SJCRH30 (cell line): ENCODE results near the gene CALU. TPM values are rescaled to one million over a fixed set of nuclear protein-coding genes. Genes with fewer than 3 reads are reported as not detected.

Experiments used
- DNase-seq, 2 experiments: peaks; one replicate each; pipeline ENCODE4 v3.0.0-alpha.2; 2015 to 2020
- H3K27ac ChIP-seq: fragments of 250-450 bp; sonication (Bioruptor Pico); 2 replicates; pipeline ENCODE4 v1.5.1; 2020; ENCODE audit warnings: mild to moderate bottlenecking, moderate library complexity
- H3K27me3 ChIP-seq: fragments of 250-450 bp; sonication (Bioruptor Pico); 2 replicates; pipeline ENCODE4 v1.5.1; 2020; ENCODE audit warnings: mild to moderate bottlenecking, moderate library complexity
- H3K36me3 ChIP-seq: fragments of 250-450 bp; sonication (Bioruptor Pico); 2 replicates; pipeline ENCODE4 v1.5.1; 2020; ENCODE audit warnings: mild to moderate bottlenecking, moderate library complexity
- H3K4me1 ChIP-seq: fragments of 250-450 bp; sonication (Bioruptor Pico); 2 replicates; pipeline ENCODE4 v1.5.1; 2020; ENCODE audit warnings: mild to moderate bottlenecking, moderate library complexity
- H3K4me3 ChIP-seq: fragments of 250-450 bp; sonication (Bioruptor Pico); 2 replicates; pipeline ENCODE4 v1.5.1; 2020; ENCODE audit warnings: mild to moderate bottlenecking, moderate library complexity
- H3K9me3 ChIP-seq: fragments of 250-450 bp; sonication (Bioruptor Pico); replicated peaks from 2 replicates; pipeline ENCODE4 v1.5.1; 2020; ENCODE audit warnings: mild to moderate bottlenecking, moderate library complexity
- total RNA-seq: library from RNA; depleted of rRNA; stranded (reverse); fragments of >200 nt; shearing (Covaris generic); gene quantifications from 2 replicates; pipeline ENCODE4 v1.2.3, GENCODE V29; 2014; rRNA removed

Gene CALU
- total RNA-seq = 290 and 291 TPM in 2 replicates

DNA sequence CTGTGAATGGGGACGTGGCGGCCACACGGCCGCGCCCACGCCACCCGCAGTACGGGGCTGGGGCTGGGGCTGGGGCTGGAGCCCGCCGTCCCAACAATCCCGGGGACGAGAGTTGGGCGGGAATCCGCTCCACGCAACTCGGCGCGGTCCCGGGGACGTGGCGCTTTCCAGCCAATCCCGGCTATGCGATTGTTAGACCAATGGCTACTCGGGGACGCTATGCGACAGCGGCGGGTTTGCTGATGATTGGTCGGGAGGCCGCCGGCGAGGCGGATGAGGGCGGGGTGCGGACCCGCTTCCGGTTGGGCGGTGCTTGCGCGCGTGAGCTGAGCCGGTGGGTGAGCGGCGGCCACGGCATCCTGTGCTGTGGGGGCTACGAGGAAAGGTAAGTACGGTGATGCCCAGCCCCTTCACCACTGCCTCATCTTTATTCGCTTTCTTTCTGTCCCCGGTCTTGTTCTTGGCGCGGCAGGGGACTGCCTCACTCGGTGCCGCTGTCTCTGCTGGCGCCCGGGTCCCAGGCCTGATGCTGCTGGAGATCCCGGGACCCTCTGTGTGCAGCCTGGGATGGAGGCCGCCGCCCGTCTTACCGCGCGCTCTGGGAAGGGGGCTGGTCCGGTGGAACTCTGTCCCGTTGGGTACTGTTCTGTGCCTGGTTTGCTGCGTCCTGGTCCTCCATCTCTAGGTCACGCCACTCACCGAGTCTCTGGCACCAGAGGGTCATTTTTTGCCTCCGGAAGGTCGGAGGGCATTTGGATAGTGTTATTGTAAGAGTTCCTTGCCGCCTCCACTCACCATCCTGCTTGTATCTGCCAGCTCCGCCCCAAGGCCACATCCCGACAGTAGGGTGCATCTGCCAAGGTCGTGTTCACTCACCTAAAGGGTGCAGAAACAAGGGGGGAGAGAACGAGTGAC is at the start of gene CALU:
TSS of gene CALU (plus strand) at position 312 of the 915 bp plus-strand sequence. CDS start 9,225 bp downstream, outside the sequence.
- H3K4me3 ChIP-seq = peak within 1 kb of the TSS; percentile 72
- DNase-seq = peak; percentile 98
- H3K9me3 ChIP-seq = no peaks in the 10 kb centered on the region
- H3K27ac ChIP-seq = peak within 1 kb of the TSS; percentile 74
- peaks cover 8% of the 10 kb centered on the region for H3K36me3 ChIP-seq
- peaks cover 18% of the 10 kb centered on the region for H3K4me1 ChIP-seq
- no peaks in the 10 kb centered on the region for H3K27me3 ChIP-seq

DNA sequence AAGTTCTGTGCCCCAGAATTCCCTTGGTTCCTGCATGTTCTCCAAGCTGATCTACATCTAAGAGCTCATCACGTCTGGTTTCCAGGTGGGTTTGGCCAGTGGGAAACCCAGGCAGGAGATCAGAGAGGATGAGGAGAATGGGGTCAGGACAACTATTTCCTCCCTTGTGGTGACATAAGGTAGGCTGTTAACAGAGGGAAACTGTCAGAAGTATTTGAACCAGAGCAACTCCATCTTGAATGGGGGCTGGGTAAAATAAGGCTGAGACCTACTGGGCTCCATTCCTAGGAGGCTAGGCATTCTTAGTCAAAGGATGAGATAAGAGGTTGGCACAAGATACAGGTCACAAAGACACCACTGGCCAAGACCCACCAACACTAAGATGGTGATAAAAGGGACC is 47.9 kb upstream of the CALU start:
- Histone ChIP-seq H3K27me3 (no peaks in the 10 kb centered on the region), H3K9me3 (no peaks in the 10 kb centered on the region)

DNA sequence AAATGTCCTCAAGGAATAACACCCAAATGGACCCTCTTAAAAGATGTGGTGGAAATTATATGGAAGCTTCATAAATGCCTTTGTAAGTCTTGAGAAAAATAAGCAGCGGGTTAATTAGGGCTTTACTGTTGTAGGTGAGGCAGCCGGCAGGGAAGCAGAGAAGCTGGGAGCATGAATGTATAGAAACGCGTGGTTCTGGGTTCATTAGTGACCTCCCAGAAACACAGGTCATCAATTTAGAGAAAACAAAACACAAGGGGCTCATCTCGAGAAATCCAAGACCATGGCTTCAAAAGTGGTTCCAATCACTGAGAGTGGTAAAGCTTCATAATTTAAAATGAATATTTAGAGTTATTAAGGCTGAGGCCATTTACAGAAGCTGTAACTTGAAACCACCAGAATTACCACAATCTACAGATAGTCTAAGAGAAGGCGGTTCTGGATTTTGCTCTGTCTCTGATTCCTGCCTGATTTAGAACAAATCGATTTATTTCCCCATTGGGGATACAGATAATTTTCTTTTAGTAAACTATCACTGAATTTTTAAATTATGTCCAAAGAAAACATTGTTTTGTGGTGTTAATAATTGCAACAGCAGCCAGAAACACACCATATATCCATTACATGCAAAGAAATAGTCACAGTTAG is 46.4 kb upstream of the CALU start:
- no peaks in the 10 kb centered on the region for H3K4me1 ChIP-seq
- H3K4me3 ChIP-seq = no peak overlapping the region
- H3K36me3 ChIP-seq = no peaks in the 10 kb centered on the region
- no peak overlapping the region for H3K27ac ChIP-seq
- DNase-seq = no peak
- H3K27me3 ChIP-seq = no peaks in the 10 kb centered on the region
- no peaks in the 10 kb centered on the region for H3K9me3 ChIP-seq

More for the DNA sequence above, 47.9 kb upstream of the CALU start:
- Histone ChIP-seq H3K4me1 (0 out of 2 replicates have a peak, but pooled peaks cover 3% of the 10 kb centered on the region), H3K27ac (no peak overlapping the region), H3K4me3 (no peak overlapping the region), H3K36me3 (no peaks in the 10 kb centered on the region)
- no peak for DNase-seq

DNA sequence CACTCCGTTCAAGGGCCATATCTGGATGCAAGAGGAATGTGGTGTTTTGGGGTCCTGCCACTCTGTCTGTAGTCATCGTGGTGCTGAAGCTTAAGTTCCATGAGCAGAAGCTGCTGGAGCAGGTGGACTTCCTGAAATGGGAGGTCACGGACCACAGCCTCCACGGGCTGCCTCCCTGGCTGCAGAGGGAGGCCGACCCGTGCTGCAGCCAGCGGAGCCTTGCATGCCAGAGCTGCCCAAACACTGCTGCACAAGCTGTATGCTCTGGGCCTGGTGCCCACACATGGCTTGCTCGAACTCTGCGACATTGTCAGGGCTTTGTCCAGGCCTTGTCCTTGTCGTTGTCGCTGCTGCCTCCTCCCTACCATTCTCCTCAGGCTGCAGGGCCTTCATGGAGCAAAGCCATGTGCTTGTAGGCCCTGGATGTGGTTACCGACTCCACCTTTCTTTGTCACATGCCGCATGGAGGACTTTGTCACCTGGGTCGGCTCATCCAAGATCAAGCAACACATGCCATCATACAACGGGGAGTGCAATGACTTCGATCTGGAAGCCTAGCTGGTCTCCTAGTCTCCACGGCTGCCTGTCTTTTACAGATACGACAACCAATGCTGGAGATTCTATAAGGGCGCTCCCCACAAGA is 45.7 kb upstream of the CALU start:
- Histone ChIP-seq H3K9me3 (no peaks in the 10 kb centered on the region), H3K36me3 (no peaks in the 10 kb centered on the region), H3K27me3 (no peaks in the 10 kb centered on the region), H3K4me1 (no peaks in the 10 kb centered on the region), H3K4me3 (no peak overlapping the region), H3K27ac (no peak overlapping the region)
- DNase-seq = no peak

DNA sequence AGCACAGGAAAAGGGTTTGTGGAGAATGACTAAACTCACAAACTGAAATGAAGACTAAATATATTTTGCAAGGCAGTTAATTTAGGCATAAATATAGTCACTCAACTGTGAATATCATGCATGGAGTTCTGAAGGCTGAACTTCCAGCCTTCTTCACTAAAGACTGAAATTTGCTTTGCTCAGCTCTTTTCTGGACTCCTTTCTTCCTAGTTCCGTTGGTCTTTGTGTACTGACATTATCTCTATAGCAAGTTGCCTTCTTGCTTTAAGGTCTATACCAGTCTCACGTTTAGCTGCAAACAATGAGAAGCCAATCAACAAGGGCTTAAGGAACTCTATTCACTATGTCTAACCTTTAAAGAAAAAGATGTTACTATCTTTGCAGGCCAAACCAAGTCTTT is 44.4 kb upstream of the CALU start:
- no peak overlapping the region for H3K27ac ChIP-seq
- no peaks in the 10 kb centered on the region for H3K4me1 ChIP-seq
- no peaks in the 10 kb centered on the region for H3K36me3 ChIP-seq
- H3K9me3 ChIP-seq = no peaks in the 10 kb centered on the region
- H3K27me3 ChIP-seq = no peaks in the 10 kb centered on the region
- no peak for DNase-seq
- no peak overlapping the region for H3K4me3 ChIP-seq

DNA sequence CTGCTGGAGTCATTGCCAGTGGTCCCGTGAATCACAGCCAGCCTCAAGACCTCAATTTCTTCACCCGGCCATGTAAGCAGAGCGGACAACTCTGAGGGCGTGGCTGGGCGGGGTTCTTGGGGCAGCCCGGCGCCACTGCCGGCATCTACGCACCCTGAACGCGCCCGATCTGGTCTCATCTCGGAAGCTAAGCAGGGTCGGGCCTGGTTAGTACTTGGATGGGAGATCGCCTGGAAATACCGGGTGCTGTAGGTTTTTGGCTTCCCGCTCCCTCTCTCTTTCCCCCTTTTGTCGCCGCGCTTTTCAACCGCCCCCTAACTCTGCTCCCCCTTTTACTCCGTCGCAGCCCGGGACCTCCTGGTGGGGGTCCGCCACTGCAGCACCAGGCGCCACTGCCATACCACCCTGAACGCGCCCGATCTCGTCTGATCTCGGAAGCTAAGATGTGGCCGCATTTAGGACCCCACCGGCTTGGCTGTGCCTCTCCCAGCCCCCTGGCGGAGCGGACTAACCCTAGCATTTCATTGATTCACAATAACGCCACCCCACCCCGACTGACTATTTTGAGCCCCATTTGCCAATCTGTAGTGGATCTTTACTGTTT is 41.8 kb upstream of the CALU start:
- Histone ChIP-seq H3K27ac (no peak overlapping the region), H3K27me3 (no peaks in the 10 kb centered on the region), H3K9me3 (no peaks in the 10 kb centered on the region), H3K4me3 (no peak overlapping the region), H3K4me1 (no peaks in the 10 kb centered on the region), H3K36me3 (no peaks in the 10 kb centered on the region)
- DNase-seq = peak in 1 of 2 experiments; percentile 18

DNA sequence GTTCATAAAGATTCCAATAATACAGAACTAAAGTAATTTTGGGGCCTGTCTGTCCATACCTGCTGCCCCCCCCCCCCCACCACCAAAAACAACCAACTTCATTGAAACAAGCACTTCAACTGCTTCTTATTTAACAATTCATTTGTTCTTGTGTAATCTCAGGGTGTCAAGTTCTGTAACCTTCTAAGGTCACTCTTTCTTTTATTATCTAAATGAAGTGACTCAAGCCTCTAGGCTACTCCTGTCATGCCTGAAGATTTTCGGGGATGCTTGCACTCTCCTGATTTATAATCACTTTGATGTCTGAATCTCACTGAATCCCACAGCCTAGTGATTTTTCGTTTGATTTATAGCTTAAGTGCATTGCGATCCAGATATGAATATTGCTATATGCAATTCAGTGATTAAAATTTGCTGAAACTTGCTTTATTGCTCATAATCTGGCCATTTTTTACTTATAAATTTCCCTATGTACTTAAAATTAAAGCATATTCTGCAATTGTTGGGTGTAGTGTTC is 39.9 kb upstream of the CALU start:
- Histone ChIP-seq H3K36me3 (no peaks in the 10 kb centered on the region), H3K9me3 (no peaks in the 10 kb centered on the region)
- no peak for DNase-seq

DNA sequence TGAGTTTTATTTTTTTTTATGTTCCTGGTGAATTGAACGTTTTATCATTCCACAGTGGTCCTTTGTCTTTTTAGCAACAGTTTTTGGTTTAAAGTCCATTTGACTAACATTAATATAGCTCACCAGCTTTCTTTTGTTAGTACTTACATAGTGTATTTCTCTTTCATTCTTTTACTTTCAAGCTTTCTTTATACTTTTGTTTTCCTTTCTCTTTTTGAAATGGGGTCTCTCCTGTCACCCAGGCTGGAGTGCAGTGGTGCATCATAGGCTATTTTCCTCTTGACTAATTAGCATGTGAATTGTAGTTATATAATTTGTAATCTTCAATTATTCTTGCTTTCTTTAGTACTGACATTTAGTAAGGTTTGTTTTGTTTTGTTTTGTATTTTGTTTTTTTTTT is 39.3 kb upstream of the CALU start:
- Histone ChIP-seq H3K36me3 (no peaks in the 10 kb centered on the region), H3K4me1 (no peaks in the 10 kb centered on the region), H3K4me3 (no peak overlapping the region), H3K9me3 (no peaks in the 10 kb centered on the region), H3K27me3 (no peaks in the 10 kb centered on the region), H3K27ac (no peak overlapping the region)
- no peak for DNase-seq

More for the DNA sequence above, 39.9 kb upstream of the CALU start:
- Histone ChIP-seq H3K27me3 (no peaks in the 10 kb centered on the region), H3K4me3 (no peak overlapping the region), H3K27ac (no peak overlapping the region), H3K4me1 (no peaks in the 10 kb centered on the region)

DNA sequence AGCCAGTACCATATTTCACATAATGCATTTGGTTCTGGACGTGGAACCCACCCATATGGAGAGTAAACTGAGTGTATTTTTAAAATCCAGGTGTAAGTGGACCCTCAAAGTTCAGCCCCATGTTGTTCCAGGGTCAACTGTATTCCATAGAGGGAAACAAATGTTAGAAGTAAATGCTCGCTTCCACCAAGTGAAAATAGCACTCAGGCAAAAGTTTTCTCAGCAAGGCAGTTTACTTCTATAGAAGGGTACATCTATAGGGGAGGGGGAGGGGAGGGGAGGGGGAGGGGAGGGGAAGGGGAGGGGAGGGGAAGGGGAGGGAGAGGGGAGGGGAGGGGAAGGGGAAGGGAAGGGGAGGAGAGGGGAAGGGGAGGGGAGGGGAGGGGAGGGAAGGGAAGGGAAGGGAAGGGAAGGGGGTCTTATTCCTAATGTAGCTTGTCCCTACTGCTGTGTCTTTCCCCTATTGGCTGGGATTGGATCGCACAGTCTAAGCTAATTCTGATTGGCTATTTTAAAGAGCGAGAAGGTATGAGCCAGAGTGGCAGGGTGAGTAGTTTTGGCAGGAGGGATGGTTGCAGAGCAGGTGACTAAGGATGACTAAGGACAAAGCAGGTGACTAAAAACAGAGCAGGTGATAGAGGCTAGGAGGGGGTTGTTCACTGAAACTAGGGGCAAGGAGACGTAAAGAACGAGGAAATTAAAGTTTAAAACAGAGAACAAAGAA is 37.9 kb upstream of the CALU start:
- H3K4me1 ChIP-seq = no peaks in the 10 kb centered on the region
- no peaks in the 10 kb centered on the region for H3K27me3 ChIP-seq
- no peak for DNase-seq

DNA sequence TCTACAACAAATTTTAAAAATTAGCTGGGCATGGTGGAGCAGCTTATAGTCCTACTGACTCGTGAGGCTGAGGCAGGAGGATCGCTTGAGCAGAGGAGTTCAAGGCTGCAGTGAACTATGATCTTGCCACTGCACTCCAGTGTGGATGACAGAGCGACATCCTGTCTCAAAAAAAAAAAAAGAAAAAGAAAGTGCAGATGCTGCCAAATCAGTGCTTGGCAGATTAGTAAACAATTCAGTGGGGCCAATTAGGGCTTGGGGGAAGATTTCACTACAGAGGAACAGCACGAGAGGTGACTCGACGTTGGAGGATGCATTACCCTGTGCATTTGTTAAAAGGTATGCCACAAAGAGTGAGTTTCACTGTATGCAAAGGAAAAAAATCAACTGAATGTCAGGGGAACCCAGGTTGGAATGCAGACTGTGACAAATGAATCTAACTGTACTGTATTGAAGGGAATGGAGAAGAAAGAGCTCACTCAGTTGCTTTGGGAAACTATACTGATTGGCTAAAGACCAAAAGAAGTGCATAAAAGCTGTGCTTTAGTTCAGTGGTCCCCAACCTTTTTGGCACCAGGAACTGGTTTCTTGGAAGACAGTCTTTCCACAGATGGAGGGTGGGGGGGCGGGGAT is 35.4 kb upstream of the CALU start:
- H3K27me3 ChIP-seq = no peaks in the 10 kb centered on the region; the same call in 1 of the 2 replicates
- H3K9me3 ChIP-seq = no peaks in the 10 kb centered on the region
- no peaks in the 10 kb centered on the region for H3K4me1 ChIP-seq
- DNase-seq = no peak
- no peak overlapping the region for H3K27ac ChIP-seq
- no peaks in the 10 kb centered on the region for H3K36me3 ChIP-seq
- H3K4me3 ChIP-seq = no peak overlapping the region

More for the DNA sequence above, 37.9 kb upstream of the CALU start:
- Histone ChIP-seq H3K9me3 (no peaks in the 10 kb centered on the region), H3K4me3 (no peak overlapping the region), H3K36me3 (no peaks in the 10 kb centered on the region), H3K27ac (no peak overlapping the region)

DNA sequence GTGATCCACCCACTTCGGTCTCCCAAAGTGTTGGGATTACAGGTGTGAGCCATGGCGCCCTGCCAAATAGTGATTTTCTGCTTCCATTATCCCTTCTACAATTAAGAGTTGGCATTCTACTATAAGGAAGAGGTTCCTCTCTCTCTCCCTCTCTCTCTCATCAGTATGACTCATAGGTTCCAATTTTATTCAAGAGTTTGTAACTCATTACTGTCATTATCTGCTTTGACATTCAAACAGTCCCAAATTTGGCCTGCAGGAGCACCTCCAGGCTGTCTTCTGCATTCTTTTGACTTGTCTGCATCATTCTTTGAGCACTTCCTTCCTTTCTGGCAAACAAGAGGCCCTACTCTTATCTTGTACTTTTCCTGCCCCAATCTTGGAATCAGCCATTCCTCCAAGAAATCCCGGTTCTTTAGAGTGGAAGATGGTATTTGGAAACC is 33.2 kb upstream of the CALU start:
- no peaks in the 10 kb centered on the region; the same call in 1 of the 2 replicates for H3K27me3 ChIP-seq
- no peaks in the 10 kb centered on the region for H3K36me3 ChIP-seq
- no peak for DNase-seq
- H3K9me3 ChIP-seq = no peaks in the 10 kb centered on the region
- no peaks in the 10 kb centered on the region for H3K4me1 ChIP-seq
- no peak overlapping the region for H3K4me3 ChIP-seq
- no peak overlapping the region for H3K27ac ChIP-seq

DNA sequence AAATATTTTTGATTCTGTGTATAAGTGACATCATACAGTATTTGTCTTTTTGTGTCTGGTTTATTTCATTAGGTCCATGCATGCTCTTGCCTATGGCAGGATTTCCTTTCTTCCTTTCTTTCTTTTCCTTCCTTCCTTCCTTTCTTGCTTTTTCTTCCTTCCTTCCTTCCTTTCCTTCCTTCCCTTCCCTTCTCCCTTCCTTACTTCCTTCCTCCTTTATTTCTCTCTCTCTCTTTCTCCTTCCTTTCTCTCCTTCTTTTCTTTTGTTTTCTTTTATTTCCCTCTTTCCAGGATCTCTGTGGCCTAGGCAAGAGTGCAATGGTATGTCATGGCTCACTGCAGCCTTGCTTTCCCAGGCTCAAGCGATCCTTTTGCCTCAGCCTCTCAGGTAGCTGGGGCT is 31.4 kb upstream of the CALU start:
- H3K9me3 ChIP-seq = peaks cover 3% of the 10 kb centered on the region; the same call in 1 of the 2 replicates
- no peaks in the 10 kb centered on the region for H3K4me1 ChIP-seq
- H3K27ac ChIP-seq = no peak overlapping the region
- H3K36me3 ChIP-seq = no peaks in the 10 kb centered on the region
- no peak for DNase-seq
- no peak overlapping the region for H3K4me3 ChIP-seq
- H3K27me3 ChIP-seq = no peaks in the 10 kb centered on the region; the same call in 1 of the 2 replicates

DNA sequence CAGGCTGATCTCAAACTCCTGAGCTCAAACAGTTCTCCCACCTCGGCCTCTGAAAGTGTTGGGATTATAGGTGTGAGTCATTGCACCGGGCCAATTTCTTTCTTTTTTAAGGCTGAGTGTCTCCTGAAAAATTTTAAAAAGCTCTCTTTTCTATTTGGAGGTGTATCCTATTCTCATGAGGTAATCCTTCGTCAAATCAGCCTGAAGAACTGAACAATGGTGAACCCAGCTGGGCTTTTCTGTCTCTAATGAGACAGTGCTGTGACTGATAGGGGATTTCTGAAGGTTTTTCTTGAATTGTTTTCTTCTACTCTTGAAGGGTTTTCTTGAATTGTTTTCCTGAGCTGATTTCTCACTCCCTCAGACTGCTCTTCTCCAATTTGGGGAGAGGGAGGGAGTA is 30.9 kb upstream of the CALU start:
- no peak for DNase-seq
- Histone ChIP-seq H3K27ac (no peak overlapping the region), H3K9me3 (peaks cover 3% of the 10 kb centered on the region; the same call in 1 of the 2 replicates), H3K4me1 (no peaks in the 10 kb centered on the region), H3K27me3 (no peaks in the 10 kb centered on the region; the same call in 1 of the 2 replicates), H3K4me3 (no peak overlapping the region), H3K36me3 (no peaks in the 10 kb centered on the region)
